Measurements from ENCODE around the gene ITPR2.

Gene ITPR2

GRCh38 chr12:26724309-26724702 is 108.7 kb downstream of the ITPR2 start:
- peaks cover 6% of the 10 kb centered on the region for H3K4me1 ChIP-seq (ENCODE audit: control insufficient read depth, insufficient read depth, low read depth, low read length)
- no peaks in the 10 kb centered on the region for H3K27me3 ChIP-seq (ENCODE audit: control insufficient read depth in 1 of 2, insufficient read depth in 1 of 2, low read length in 2 of 2)
- H4K8ac ChIP-seq (ENCODE audit: low read length), result no peak overlapping the region
- no peak overlapping the region for H3K4me2 ChIP-seq (ENCODE audit: low read length, poor library complexity, severe bottlenecking)
- H3K36me3 ChIP-seq (ENCODE audit: control insufficient read depth in 1 of 2, insufficient read depth in 2 of 2, low read depth in 1 of 2, low read length in 2 of 2), result peaks cover 0 to 4% of the 10 kb centered on the region in 2 experiments
- peaks cover 15% of the 10 kb centered on the region for H3K79me1 ChIP-seq (replicated peaks; ENCODE audit: low read length, poor library complexity, severe bottlenecking)
- no peak overlapping the region for H4K91ac ChIP-seq (ENCODE audit: low read length)
- H3K18ac ChIP-seq (ENCODE audit: low read depth in 1 of 2, low read length in 2 of 2), result no peak overlapping the region
- H3K4ac ChIP-seq (ENCODE audit: low read depth in 1 of 2, low read length in 2 of 2), result no peak overlapping the region
- no peak overlapping the region for H2BK120ac ChIP-seq (ENCODE audit: low read depth, low read length)
- no peak overlapping the region for H2BK15ac ChIP-seq (ENCODE audit: low read depth, poor library complexity, severe bottlenecking)
- no peak overlapping the region for H3K4me3 ChIP-seq (ENCODE audit: insufficient read depth in 1 of 2, low read depth in 1 of 2, low read length in 2 of 2)
- no peaks in the 10 kb centered on the region for H3K9me3 ChIP-seq (ENCODE audit: control insufficient read depth, low read length)
- peak overlapping the region; percentile 59 for H3K9ac ChIP-seq (ENCODE audit: low read length)
- H3K23ac ChIP-seq (ENCODE audit: low read length in 2 of 2), result no peak overlapping the region
- no peak for DNase-seq
- no peak overlapping the region for H2BK12ac ChIP-seq (ENCODE audit: low read length in 2 of 2)
- H3K14ac ChIP-seq (ENCODE audit: low read length in 2 of 2), result no peak overlapping the region
- no peak overlapping the region for H2BK5ac ChIP-seq (ENCODE audit: low read depth, low read length, poor library complexity, severe bottlenecking)
- no peak overlapping the region for H2AFZ ChIP-seq (ENCODE audit: low read depth, low read length)
- WGBS, result 86% methylated on average over 4 of the region's 4 CpGs
- no peak overlapping the region for H2AK5ac ChIP-seq (ENCODE audit: low read length, severe bottlenecking)
- H3K27ac ChIP-seq (ENCODE audit: low read length, poor library complexity, severe bottlenecking), result peak overlapping the region; percentile 60

GRCh38 chr12:26723379-26724308 is 109.3 kb downstream of the ITPR2 start:
- Histone ChIP-seq H3K18ac (ENCODE audit: low read depth in 1 of 2, low read length in 2 of 2) (no peak overlapping the region), H3K27ac (ENCODE audit: low read length, poor library complexity, severe bottlenecking) (peak overlapping the region; percentile 82), H2BK12ac (ENCODE audit: low read length in 2 of 2) (no peak overlapping the region), H2BK5ac (ENCODE audit: low read depth, low read length, poor library complexity, severe bottlenecking) (no peak overlapping the region), H2AFZ (ENCODE audit: low read depth, low read length) (no peak overlapping the region), H3K4ac (ENCODE audit: low read depth in 1 of 2, low read length in 2 of 2) (no peak overlapping the region), H3K4me2 (ENCODE audit: low read length, poor library complexity, severe bottlenecking) (no peak overlapping the region), H3K79me1 (replicated peaks; ENCODE audit: low read length, poor library complexity, severe bottlenecking) (peaks cover 15% of the 10 kb centered on the region), H2BK120ac (ENCODE audit: low read depth, low read length) (no peak overlapping the region), H3K9ac (ENCODE audit: low read length) (peak overlapping the region; percentile 59), H2BK15ac (ENCODE audit: low read depth, poor library complexity, severe bottlenecking) (no peak overlapping the region), H3K14ac (ENCODE audit: low read length in 2 of 2) (no peak overlapping the region), H3K23ac (ENCODE audit: low read length in 2 of 2) (no peak overlapping the region), H4K91ac (ENCODE audit: low read length) (no peak overlapping the region), H3K4me1 (ENCODE audit: control insufficient read depth, insufficient read depth, low read depth, low read length) (peaks cover 6% of the 10 kb centered on the region), H3K4me3 (ENCODE audit: insufficient read depth in 1 of 2, low read depth in 1 of 2, low read length in 2 of 2) (no peak overlapping the region), H3K36me3 (ENCODE audit: control insufficient read depth in 1 of 2, insufficient read depth in 2 of 2, low read depth in 1 of 2, low read length in 2 of 2) (peaks cover 0 to 4% of the 10 kb centered on the region in 2 experiments), H2AK5ac (ENCODE audit: low read length, severe bottlenecking) (peak overlapping the region; percentile 40), H3K9me3 (ENCODE audit: control insufficient read depth, low read length) (no peaks in the 10 kb centered on the region), H3K27me3 (ENCODE audit: control insufficient read depth in 1 of 2, insufficient read depth in 1 of 2, low read length in 2 of 2) (no peaks in the 10 kb centered on the region), H4K8ac (ENCODE audit: low read length) (no peak overlapping the region)
- DNase-seq, result peak; percentile 53
- 93% methylated on average over 7 of the region's 8 CpGs for WGBS

GRCh38 chr12:26721800-26722199 is 111.2 kb downstream of the ITPR2 start:
- no peaks in the 10 kb centered on the region for H3K9me3 ChIP-seq (ENCODE audit: control insufficient read depth, low read length)
- H2BK5ac ChIP-seq (ENCODE audit: low read depth, low read length, poor library complexity, severe bottlenecking), result no peak overlapping the region
- H3K4ac ChIP-seq (ENCODE audit: low read depth in 1 of 2, low read length in 2 of 2), result no peak overlapping the region
- H3K14ac ChIP-seq (ENCODE audit: low read length in 2 of 2), result no peak overlapping the region
- no peak overlapping the region for H2BK12ac ChIP-seq (ENCODE audit: low read length in 2 of 2)
- 89% methylated on average over 2 of the region's 2 CpGs for WGBS
- H2BK120ac ChIP-seq (ENCODE audit: low read depth, low read length), result no peak overlapping the region
- no peak overlapping the region for H4K8ac ChIP-seq (ENCODE audit: low read length)
- H2AK5ac ChIP-seq (ENCODE audit: low read length, severe bottlenecking), result no peak overlapping the region
- H3K27ac ChIP-seq (ENCODE audit: low read length, poor library complexity, severe bottlenecking), result no peak overlapping the region
- no peak overlapping the region for H2BK15ac ChIP-seq (ENCODE audit: low read depth, poor library complexity, severe bottlenecking)
- H3K9ac ChIP-seq (ENCODE audit: low read length), result no peak overlapping the region
- no peak overlapping the region for H3K4me2 ChIP-seq (ENCODE audit: low read length, poor library complexity, severe bottlenecking)
- H3K79me1 ChIP-seq (replicated peaks; ENCODE audit: low read length, poor library complexity, severe bottlenecking), result peaks cover 4% of the 10 kb centered on the region
- DNase-seq, result no peak
- no peak overlapping the region for H3K18ac ChIP-seq (ENCODE audit: low read depth in 1 of 2, low read length in 2 of 2)
- H4K91ac ChIP-seq (ENCODE audit: low read length), result no peak overlapping the region
- no peaks in the 10 kb centered on the region for H3K36me3 ChIP-seq (ENCODE audit: control insufficient read depth in 1 of 2, insufficient read depth in 2 of 2, low read depth in 1 of 2, low read length in 2 of 2)
- peaks cover 2% of the 10 kb centered on the region for H3K4me1 ChIP-seq (ENCODE audit: control insufficient read depth, insufficient read depth, low read depth, low read length)
- H2AFZ ChIP-seq (ENCODE audit: low read depth, low read length), result no peak overlapping the region
- H3K27me3 ChIP-seq (ENCODE audit: control insufficient read depth in 1 of 2, insufficient read depth in 1 of 2, low read length in 2 of 2), result no peaks in the 10 kb centered on the region
- H3K4me3 ChIP-seq (ENCODE audit: insufficient read depth in 1 of 2, low read depth in 1 of 2, low read length in 2 of 2), result no peak overlapping the region
- H3K23ac ChIP-seq (ENCODE audit: low read length in 2 of 2), result no peak overlapping the region

- no peak overlapping the region for H3K4me3 ChIP-seq (ENCODE audit: insufficient read depth in 1 of 2, low read depth in 1 of 2, low read length in 2 of 2)
- H2AFZ ChIP-seq (ENCODE audit: low read depth, low read length), result no peak overlapping the region
- H3K27me3 ChIP-seq (ENCODE audit: control insufficient read depth in 1 of 2, insufficient read depth in 1 of 2, low read length in 2 of 2), result no peaks in the 10 kb centered on the region
- no peak overlapping the region for H3K27ac ChIP-seq (ENCODE audit: low read length, poor library complexity, severe bottlenecking)
- no CpG with 5 or more reads among the region's 1 CpG for WGBS
- H3K23ac ChIP-seq (ENCODE audit: low read length in 2 of 2), result no peak overlapping the region
- peaks cover 4% of the 10 kb centered on the region for H3K79me1 ChIP-seq (replicated peaks; ENCODE audit: low read length, poor library complexity, severe bottlenecking)
- no peak overlapping the region for H3K9ac ChIP-seq (ENCODE audit: low read length)
- H3K36me3 ChIP-seq (ENCODE audit: control insufficient read depth in 1 of 2, insufficient read depth in 2 of 2, low read depth in 1 of 2, low read length in 2 of 2), result peaks cover 0 to 4% of the 10 kb centered on the region in 2 experiments
- no peak overlapping the region for H4K8ac ChIP-seq (ENCODE audit: low read length)
- DNase-seq, result no peak
- no peak overlapping the region for H2AK5ac ChIP-seq (ENCODE audit: low read length, severe bottlenecking)
- no peak overlapping the region for H3K18ac ChIP-seq (ENCODE audit: low read depth in 1 of 2, low read length in 2 of 2)
- no peak overlapping the region for H2BK120ac ChIP-seq (ENCODE audit: low read depth, low read length)
- no peak overlapping the region for H4K91ac ChIP-seq (ENCODE audit: low read length)
- H2BK15ac ChIP-seq (ENCODE audit: low read depth, poor library complexity, severe bottlenecking), result no peak overlapping the region
- H3K14ac ChIP-seq (ENCODE audit: low read length in 2 of 2), result no peak overlapping the region
- peaks cover 2% of the 10 kb centered on the region for H3K4me1 ChIP-seq (ENCODE audit: control insufficient read depth, insufficient read depth, low read depth, low read length)
- no peak overlapping the region for H2BK12ac ChIP-seq (ENCODE audit: low read length in 2 of 2)
- no peak overlapping the region for H3K4ac ChIP-seq (ENCODE audit: low read depth in 1 of 2, low read length in 2 of 2)
- H2BK5ac ChIP-seq (ENCODE audit: low read depth, low read length, poor library complexity, severe bottlenecking), result no peak overlapping the region
- H3K9me3 ChIP-seq (ENCODE audit: control insufficient read depth, low read length), result no peaks in the 10 kb centered on the region
- no peak overlapping the region for H3K4me2 ChIP-seq (ENCODE audit: low read length, poor library complexity, severe bottlenecking)
Measured at GRCh38 chr12:26719852-26720251, 113.1 kb downstream of the ITPR2 start.

Measured in mesenchymal stem cell (in vitro differentiated cells and primary cell).